IMR-90 (cell line): ENCODE results near the gene LUZP2. TPM values are rescaled to one million over a fixed set of nuclear protein-coding genes. Genes with fewer than 3 reads are reported as not detected.

Experiments
- ATAC-seq: fragments of 200-7000 bp; cut with Tn5 transposase; 2 replicates; pipeline ENCODE4 v1.9.1; 2020; ENCODE audit warnings: low read depth, mild to moderate bottlenecking, moderate library complexity
- BruUV-seq: library from RNA; stranded (reverse); fragments of 400-500 nt; replicated peaks from 2 replicates; lab custom pipeline; 2021; lab: Mats Ljungman, UMichigan
- CTCF ChIA-PET: fragments of 300-600 bp; formaldehyde crosslinking; extraction: SDS; loops from one replicate; lab custom pipeline; 2021; ENCODE audit warnings: antibody characterized with exemption; lab: Yijun Ruan, JAX
- POLR2A ChIA-PET: fragments of 300-600 bp; sonication (Branson Sonifier 250); formaldehyde crosslinking; loops from one replicate; lab custom pipeline; 2022; ENCODE audit warnings: antibody characterized with exemption; ENCODE audit not compliant: unreplicated experiment; lab: Charles Lee
- DNase-seq: peaks from one replicate; pipeline ENCODE4 v3.0.0; 2013
- H2AFZ ChIP-seq: replicated peaks from 2 replicates; pipeline ENCODE3; 2013; ENCODE audit warnings: low read length, mild to moderate bottlenecking; ENCODE audit not compliant: poor library complexity
- H2AK5ac ChIP-seq: 2 replicates; pipeline ENCODE4 v1.6.1; 2013; ENCODE audit warnings: low read depth, low read length, inconsistent platforms
- H2AK9ac ChIP-seq: replicated peaks from 2 replicates; pipeline ENCODE3; 2013; ENCODE audit warnings: mild to moderate bottlenecking, low read depth, low read length, moderate library complexity; ENCODE audit not compliant: poor library complexity
- H2BK120ac ChIP-seq: 2 replicates; pipeline ENCODE4 v1.6.1; 2013; ENCODE audit warnings: low read depth, low read length, inconsistent platforms
- H2BK15ac ChIP-seq: 3 replicates; pipeline ENCODE4 v1.6.1; 2013; ENCODE audit warnings: low read depth, low read length, inconsistent platforms
- H2BK20ac ChIP-seq: 2 replicates; pipeline ENCODE4 v1.6.1; 2013; ENCODE audit warnings: low read depth, mild to moderate bottlenecking, inconsistent platforms, low read length, moderate library complexity
- H2BK5ac ChIP-seq: 2 replicates; pipeline ENCODE4 v1.6.1; 2013; ENCODE audit warnings: mild to moderate bottlenecking, low read depth, low read length, inconsistent platforms; ENCODE audit not compliant: poor library complexity, severe bottlenecking
- H3K14ac ChIP-seq: replicated peaks from 2 replicates; pipeline ENCODE4 v1.6.1; 2013; ENCODE audit warnings: low read depth, low read length, inconsistent platforms
- H3K18ac ChIP-seq: 2 replicates; pipeline ENCODE4 v1.6.1; 2013; ENCODE audit warnings: low read depth, low read length, control low read depth
- H3K23ac ChIP-seq: 2 replicates; pipeline ENCODE4 v1.6.1; 2013; ENCODE audit warnings: low read depth, low read length, inconsistent platforms
- H3K27ac ChIP-seq: 2 replicates; pipeline ENCODE4 v1.5.1; 2013; ENCODE audit warnings: mild to moderate bottlenecking, control low read depth, low read length; ENCODE audit not compliant: insufficient read depth
- H3K27me3 ChIP-seq: 2 replicates; pipeline ENCODE4 v1.6.1; 2013; ENCODE audit warnings: low read length; ENCODE audit not compliant: control insufficient read depth, insufficient read depth
- H3K36me3 ChIP-seq: 2 replicates; pipeline ENCODE4 v1.6.1; 2013; ENCODE audit warnings: low read length, mixed read lengths; ENCODE audit not compliant: control insufficient read depth, insufficient read depth
- H3K4ac ChIP-seq: 2 replicates; pipeline ENCODE4 v1.6.1; 2013; ENCODE audit warnings: low read depth, low read length, inconsistent platforms
- H3K4me1 ChIP-seq: 2 replicates; pipeline ENCODE4 v1.6.1; 2013; ENCODE audit warnings: low read length, mixed read lengths; ENCODE audit not compliant: control insufficient read depth, insufficient read depth
- H3K4me2 ChIP-seq: 2 replicates; pipeline ENCODE4 v1.6.1; 2013; ENCODE audit warnings: low read depth, mild to moderate bottlenecking, control low read depth, low read length, moderate library complexity
- H3K4me3 ChIP-seq: 2 replicates; pipeline ENCODE4 v1.5.1; 2013; ENCODE audit warnings: low read depth, mild to moderate bottlenecking, control low read depth, low read length, moderate library complexity; ENCODE audit not compliant: insufficient read depth
- H3K56ac ChIP-seq: 2 replicates; pipeline ENCODE4 v1.6.1; 2013; ENCODE audit warnings: low read length, inconsistent platforms; ENCODE audit not compliant: insufficient read depth; ENCODE audit errors: extremely low read depth
- H3K79me1 ChIP-seq, 2 experiments: 2 replicates each; pipeline ENCODE4 v1.6.1; 2013; ENCODE audit warnings: low read length in 2 of 2, inconsistent platforms in 1 of 2, low read depth in 1 of 2
- H3K9ac ChIP-seq: 2 replicates; pipeline ENCODE4 v1.6.1; 2013; ENCODE audit warnings: low read depth, low read length, control low read depth
- H3K9me1 ChIP-seq: 2 replicates; pipeline ENCODE4 v1.6.1; 2013; ENCODE audit warnings: low read length, inconsistent platforms; ENCODE audit not compliant: insufficient read depth
- H3K9me3 ChIP-seq: 2 replicates; pipeline ENCODE4 v1.6.1; 2013; ENCODE audit warnings: low read length; ENCODE audit not compliant: control insufficient read depth, insufficient read depth
- H4K20me1 ChIP-seq: 2 replicates; pipeline ENCODE4 v1.6.1; 2013; ENCODE audit warnings: low read length, inconsistent platforms; ENCODE audit not compliant: insufficient read depth
- H4K5ac ChIP-seq: 2 replicates; pipeline ENCODE4 v1.6.1; 2013; ENCODE audit warnings: mild to moderate bottlenecking, low read depth, low read length, control low read depth
- H4K8ac ChIP-seq, 2 experiments: 2 replicates each; pipeline ENCODE4 v1.6.1; 2013; ENCODE audit warnings: low read depth in 2 of 2, low read length in 2 of 2, control low read depth in 1 of 2, inconsistent platforms in 1 of 2
- H4K91ac ChIP-seq: 2 replicates; pipeline ENCODE4 v1.6.1; 2013; ENCODE audit warnings: low read depth, low read length, inconsistent platforms; ENCODE audit not compliant: insufficient read depth
- BHLHE40 ChIP-seq: fragments of 150-350 bp; IDR thresholded peaks from 2 replicates; pipeline ENCODE4 v1.6.1; 2016; ENCODE audit warnings: mild to moderate bottlenecking, low read depth, low read length
- CEBPB ChIP-seq: IDR thresholded peaks from 2 replicates; pipeline ENCODE4 v1.6.1; 2012; ENCODE audit warnings: low read depth, low read length, improper control_type of control experiment
- CHD1 ChIP-seq: IDR thresholded peaks from 2 replicates; pipeline ENCODE4 v1.6.1; 2012; ENCODE audit warnings: low read depth, low read length, improper control_type of control experiment
- FOS ChIP-seq: fragments of 150-350 bp; IDR thresholded peaks from 2 replicates; pipeline ENCODE4 v1.6.1; 2016; ENCODE audit warnings: low read depth, low read length
- MAFK ChIP-seq: IDR thresholded peaks from 2 replicates; pipeline ENCODE4 v1.6.1; 2012; ENCODE audit warnings: low read depth, low read length, improper control_type of control experiment
- MAZ ChIP-seq: IDR thresholded peaks from 2 replicates; pipeline ENCODE4 v1.6.1; 2012; ENCODE audit warnings: low read depth, mild to moderate bottlenecking, low read length, improper control_type of control experiment, moderate library complexity, borderline replicate concordance
- MXI1 ChIP-seq: IDR thresholded peaks from 2 replicates; pipeline ENCODE4 v1.6.1; 2012; ENCODE audit warnings: low read depth, mild to moderate bottlenecking, low read length, moderate library complexity, borderline replicate concordance
- NFE2L2 ChIP-seq: fragments of 150-350 bp; IDR thresholded peaks from 2 replicates; pipeline ENCODE4 v1.6.1; 2016; ENCODE audit warnings: low read depth, mild to moderate bottlenecking, low read length
- POLR2A ChIP-seq: IDR thresholded peaks from 2 replicates; pipeline ENCODE4 v1.6.1; 2012; ENCODE audit warnings: mild to moderate bottlenecking, low read depth, low read length
- RAD21 ChIP-seq: IDR thresholded peaks from 2 replicates; pipeline ENCODE4 v1.6.1; 2012; ENCODE audit warnings: low read length, improper control_type of control experiment
- RCOR1 ChIP-seq: IDR thresholded peaks from 2 replicates; pipeline ENCODE4 v1.6.1; 2012; ENCODE audit warnings: mild to moderate bottlenecking, low read length, improper control_type of control experiment; ENCODE audit not compliant: insufficient replicate concordance
- SMC3 ChIP-seq: fragments of 150-350 bp; IDR thresholded peaks from 2 replicates; pipeline ENCODE4 v1.6.1; 2016; ENCODE audit warnings: low read depth, mild to moderate bottlenecking, antibody characterized with exemption, low read length, moderate library complexity
- USF2 ChIP-seq: fragments of 150-350 bp; IDR thresholded peaks from 2 replicates; pipeline ENCODE4 v1.6.1; 2017; ENCODE audit warnings: mild to moderate bottlenecking, antibody characterized with exemption, low read length, low read depth
- WGBS, 2 experiments: methylation state at CpG; one replicate each; pipeline versions ENCODE4 v1.1.5 to v1.1.7; 2013; ENCODE audit warnings: missing lambda C conversion rate in 2 of 2; ENCODE audit not compliant: insufficient read length in 1 of 2; ENCODE audit errors: extremely low coverage in 2 of 2; 5-methylcytosine and 5-hydroxymethylcytosine counted together
- dilution Hi-C: fragments of 300-500 bp; cut with HindIII; formaldehyde crosslinking; loops from one replicate; pipeline ENCODE4 v1.14.3; 2018; ENCODE audit warnings: low sequenced_read_pairs; ENCODE audit not compliant: unreplicated experiment
- in situ Hi-C: fragments of 300-500 bp; cut with MboI; formaldehyde crosslinking; loops from 3 replicates; pipeline ENCODE4 v1.14.3; 2019; ENCODE audit warnings: low sequenced_read_pairs, inconsistent platforms, mixed read lengths
- intact Hi-C: fragments of 100-400 bp; cut with micrococcal nuclease; formaldehyde crosslinking; loops from 2 replicates; pipeline ENCODE4 v1.10.0; 2022
- polyA plus RNA-seq, 3 experiments: library from polyadenylated mRNA; depleted of rRNA; stranded (reverse); fragments of >200 nt; gene quantifications; 2 replicates each; pipeline ENCODE4 v1.2.3, GENCODE V29; 2012; ENCODE audit warnings: low replicate concordance in 1 of 3
- total RNA-seq: library from RNA; depleted of rRNA; stranded (reverse); fragments of >200 nt; gene quantifications from 2 replicates; pipeline ENCODE4 v1.2.3, GENCODE V29; 2012
- TF ChIP-seq, protein P1 (sequence below): fragments of 150-350 bp; IDR thresholded peaks from 2 replicates; pipeline ENCODE4 v1.6.1; 2016; ENCODE audit warnings: low read depth, mild to moderate bottlenecking, low read length, moderate library complexity, borderline replicate concordance

The LUZP2 gene
- total and polyA plus RNA-seq, 2 of the 4 experiments (the other 2 are of a cell fraction) = 0.89 to 2.0 TPM

DNA sequence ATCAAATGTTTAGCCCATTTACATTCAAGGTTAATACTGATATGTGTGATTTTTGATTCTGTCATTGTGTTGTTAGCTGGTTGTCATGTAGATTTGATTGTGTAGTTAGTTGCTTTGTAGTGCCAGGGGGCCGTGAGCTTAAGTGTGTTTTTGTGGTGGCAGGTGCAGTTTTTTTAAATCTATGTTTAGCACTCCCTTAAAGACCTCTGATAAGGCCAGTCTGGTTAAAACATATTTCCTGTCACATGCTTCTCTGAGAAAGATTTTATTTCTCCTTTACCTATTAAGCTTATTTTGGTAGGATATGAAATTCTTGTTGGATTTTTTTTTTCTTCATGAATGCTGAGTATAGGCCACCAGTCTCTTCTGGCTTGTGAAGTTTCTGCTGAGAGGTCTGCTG lies 540.6 kb downstream of the LUZP2 start:
- no peak overlapping the region for H3K23ac ChIP-seq
- no peak overlapping the region for H3K9ac ChIP-seq
- TF ChIP-seq POLR2A (no peak), CEBPB (no peak), RCOR1 (no peak), NFE2L2 (no peak), MXI1 (no peak), SMC3 (no peak), RAD21 (no peak), MAZ (no peak), CHD1 (no peak), MAFK (no peak), USF2 (no peak), FOS (no peak), BHLHE40 (no peak)
- TF ChIP-seq, protein P1, sequence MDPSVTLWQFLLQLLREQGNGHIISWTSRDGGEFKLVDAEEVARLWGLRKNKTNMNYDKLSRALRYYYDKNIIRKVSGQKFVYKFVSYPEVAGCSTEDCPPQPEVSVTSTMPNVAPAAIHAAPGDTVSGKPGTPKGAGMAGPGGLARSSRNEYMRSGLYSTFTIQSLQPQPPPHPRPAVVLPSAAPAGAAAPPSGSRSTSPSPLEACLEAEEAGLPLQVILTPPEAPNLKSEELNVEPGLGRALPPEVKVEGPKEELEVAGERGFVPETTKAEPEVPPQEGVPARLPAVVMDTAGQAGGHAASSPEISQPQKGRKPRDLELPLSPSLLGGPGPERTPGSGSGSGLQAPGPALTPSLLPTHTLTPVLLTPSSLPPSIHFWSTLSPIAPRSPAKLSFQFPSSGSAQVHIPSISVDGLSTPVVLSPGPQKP = no peak
- CTCF ChIA-PET = no interaction called here
- no peak overlapping the region for H4K5ac ChIP-seq
- H2BK120ac ChIP-seq = no peak overlapping the region
- H2BK15ac ChIP-seq = no peak overlapping the region
- POLR2A ChIA-PET = no interaction called here
- no CpG with 5 or more reads among the region's 1 CpG for WGBS, 2 experiments
- H4K20me1 ChIP-seq = no peaks in the 10 kb centered on the region
- ATAC-seq (no peak), DNase-seq (no peak)
- BruUV-seq = no TSS peak
- no peak overlapping the region for H2BK5ac ChIP-seq
- no peak overlapping the region for H4K8ac ChIP-seq
- no peak overlapping the region for H3K27ac ChIP-seq
- no peak overlapping the region for H4K91ac ChIP-seq
- no peak overlapping the region for H3K4me3 ChIP-seq
- no peaks in the 10 kb centered on the region for H3K9me3 ChIP-seq
- H3K14ac ChIP-seq = no peak overlapping the region
- H3K9me1 ChIP-seq = no peaks in the 10 kb centered on the region
- no peak overlapping the region for H2AFZ ChIP-seq
- no peak overlapping the region for H3K18ac ChIP-seq
- H3K4me2 ChIP-seq = no peak overlapping the region
- dilution Hi-C loops (no loop called here), in situ Hi-C loops (no loop called here), intact Hi-C loops (no loop called here)
- H3K79me1 ChIP-seq = no peaks in the 10 kb centered on the region
- H3K36me3 ChIP-seq = no peaks in the 10 kb centered on the region
- H3K56ac ChIP-seq = no peak overlapping the region
- H3K4me1 ChIP-seq = no peaks in the 10 kb centered on the region
- no peak overlapping the region for H3K4ac ChIP-seq
- H2BK20ac ChIP-seq = no peak overlapping the region
- no peak overlapping the region for H2AK9ac ChIP-seq
- no peaks in the 10 kb centered on the region for H3K27me3 ChIP-seq
- H2AK5ac ChIP-seq = no peak overlapping the region
